Stimulated activated CD8-positive, alpha-beta memory T cell treated with anti-CD3 and anti-CD28 coated beads, Interleukin-7, amount 100 ng/mL, for 48 hours (primary cell): Measurements from ENCODE around the gene REXO1.

Source experiments
- DNase-seq, 2 donors: peaks; one replicate each; pipeline ENCODE4 v3.0.0-alpha.2; 2020; ENCODE audit warnings: low read depth in 1 of 2; ENCODE audit errors: extremely low read depth in 1 of 2

REXO1 gene

GRCh38 chr19:1816530-1817298, 31.6 kb downstream of the REXO1 start:
- DNase-seq, result no peak

GRCh38 chr19:1815605-1816529, 32.4 kb downstream of the REXO1 start:
- no peak for DNase-seq

- DNase-seq, result no peak
Observed at GRCh38 chr19:1814833-1815604, 33.3 kb downstream of the REXO1 start.

GRCh38 chr19:1814391-1814790, 33.9 kb downstream of the REXO1 start:
- no peak for DNase-seq

- DNase-seq, result no peak
Observed at GRCh38 chr19:1813192-1814182, 34.8 kb downstream of the REXO1 start.

GRCh38 chr19:1812426-1813191, 35.7 kb downstream of the REXO1 start:
- peak; percentile 69 to 93 for DNase-seq

DNA sequence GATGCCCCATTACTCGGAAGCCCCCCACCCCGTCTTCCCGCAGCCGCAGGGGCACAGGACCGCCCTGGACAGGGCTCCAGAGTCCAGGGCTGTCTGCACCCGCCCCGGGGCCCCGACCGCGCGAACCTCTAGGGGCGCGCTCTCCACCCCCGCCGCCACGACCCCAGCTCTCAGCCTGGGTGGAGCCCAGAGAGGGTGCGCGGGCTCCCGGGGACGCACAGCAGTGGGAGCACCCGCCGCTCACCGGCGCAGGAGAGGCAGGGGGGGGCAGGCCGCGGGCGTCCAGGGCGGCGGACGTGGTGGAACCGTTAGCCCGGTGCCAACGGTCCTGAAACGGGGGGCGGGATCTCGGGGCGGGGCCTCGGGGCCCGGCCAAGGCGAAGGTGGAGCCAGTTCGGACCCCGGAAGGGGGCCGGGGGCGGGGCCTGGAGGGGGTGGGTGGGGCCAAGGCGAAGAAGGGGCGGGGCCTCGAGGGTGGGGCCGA, 36.3 kb downstream of the REXO1 start, which contains the start of gene ATP8B3:
Gene ATP8B3, minus strand, starts transcription at position 335 of the 484 bp plus-strand sequence. CDS start 540 bp downstream, outside the sequence.
- no peak for DNase-seq

DNA sequence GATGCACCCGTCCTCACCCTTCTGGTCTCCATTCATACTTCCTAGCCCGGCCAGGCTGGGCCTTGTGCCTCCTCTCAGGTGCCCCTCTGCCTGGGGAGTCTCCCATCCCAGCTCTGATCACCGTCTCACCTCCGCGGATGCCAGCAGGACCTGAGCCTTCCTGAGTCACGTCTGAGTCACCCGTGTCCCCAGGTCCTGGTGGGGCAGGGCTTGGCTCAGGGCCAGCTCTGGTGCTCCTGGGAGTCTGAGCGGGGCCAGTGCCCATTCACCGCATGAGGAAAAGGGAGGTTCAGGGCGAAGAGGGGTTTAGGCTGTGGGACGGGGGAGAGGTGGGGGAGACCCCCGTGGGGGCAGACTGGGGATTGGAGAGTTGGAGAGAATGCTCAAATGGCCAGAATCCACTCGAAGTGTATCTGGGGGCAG, 36.8 kb downstream of the REXO1 start:
- DNase-seq, result peak; percentile 18 to 48

GRCh38 chr19:1810439-1811160, 37.7 kb downstream of the REXO1 start:
- no peak for DNase-seq

DNA sequence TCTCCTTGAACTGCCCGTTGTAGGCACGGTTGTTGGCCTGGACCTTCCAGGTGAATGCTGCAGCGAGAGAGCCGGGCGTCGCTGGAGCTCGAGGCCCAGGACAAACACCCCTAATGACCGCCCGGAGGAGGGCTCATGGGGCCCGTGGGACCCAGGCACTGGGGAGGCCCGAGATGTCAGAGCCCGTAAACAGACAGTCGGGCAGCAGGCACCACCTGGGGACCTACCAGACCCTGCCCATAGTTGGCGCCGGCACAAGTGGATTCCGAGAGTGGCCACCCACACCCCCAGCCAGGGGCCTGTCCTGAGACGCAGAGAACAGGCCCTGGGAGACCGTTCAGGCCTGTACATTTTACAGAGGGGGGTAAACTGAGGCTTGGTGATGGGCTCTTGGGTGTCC, 38.6 kb downstream of the REXO1 start:
- no peak for DNase-seq

- no peak for DNase-seq
Observed at GRCh38 chr19:1808395-1808731, 39.9 kb downstream of the REXO1 start.

GRCh38 chr19:1807695-1808394, 40.4 kb downstream of the REXO1 start:
- no peak for DNase-seq

GRCh38 chr19:1807030-1807694, 41.1 kb downstream of the REXO1 start:
- DNase-seq, result no peak

DNA sequence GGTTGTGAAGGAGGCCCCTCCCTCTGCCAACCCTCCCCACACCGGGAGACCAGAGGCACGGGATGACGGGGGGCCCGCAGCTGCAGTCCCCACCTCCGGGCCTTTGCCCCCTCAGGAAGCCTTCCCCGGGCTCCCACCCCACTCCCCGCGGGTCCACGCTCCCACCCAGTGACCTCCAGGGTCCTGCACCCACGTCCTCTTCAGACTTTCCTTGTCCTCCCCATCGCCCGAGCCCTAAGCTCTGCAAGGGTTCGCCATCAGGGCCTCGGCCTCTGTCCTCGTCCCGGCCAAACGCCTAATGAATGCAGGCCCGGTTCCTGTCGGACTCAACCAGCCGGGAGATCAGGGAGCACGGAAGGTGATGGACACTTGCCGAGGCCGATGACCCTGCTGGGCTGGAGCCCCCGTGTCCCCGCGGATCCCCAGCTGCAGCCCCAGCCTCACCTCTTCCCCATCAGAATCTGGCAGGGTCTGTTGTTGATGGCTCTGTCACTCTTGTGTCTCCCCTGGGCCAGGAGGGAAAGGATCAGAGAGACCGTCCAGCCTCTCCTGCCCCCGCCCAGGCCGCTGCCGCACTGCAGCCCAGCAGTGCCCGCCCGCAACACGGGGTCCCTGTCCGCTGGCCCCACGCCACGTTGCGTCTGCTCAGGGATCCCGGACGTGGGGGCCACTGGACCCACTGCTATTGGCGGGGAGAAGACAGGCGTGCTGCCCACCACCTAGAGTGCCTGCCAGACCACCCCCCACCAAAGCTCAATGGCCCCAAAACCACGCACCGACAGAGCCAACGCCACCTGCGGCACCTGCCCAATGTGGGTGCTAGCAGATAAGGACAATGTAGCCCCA, 41.9 kb downstream of the REXO1 start:
- DNase-seq, result no peak

GRCh38 chr19:1805401-1806183, 42.7 kb downstream of the REXO1 start:
- no peak for DNase-seq

- DNase-seq, result no peak
Observed at GRCh38 chr19:1804858-1805257, 43.4 kb downstream of the REXO1 start.
